Measurements from ENCODE around the gene HRK.

Gene HRK

GRCh38 chr12:116897476-116897875, 16.2 kb upstream of the HRK start:
- DNase-seq: no peak

DNA sequence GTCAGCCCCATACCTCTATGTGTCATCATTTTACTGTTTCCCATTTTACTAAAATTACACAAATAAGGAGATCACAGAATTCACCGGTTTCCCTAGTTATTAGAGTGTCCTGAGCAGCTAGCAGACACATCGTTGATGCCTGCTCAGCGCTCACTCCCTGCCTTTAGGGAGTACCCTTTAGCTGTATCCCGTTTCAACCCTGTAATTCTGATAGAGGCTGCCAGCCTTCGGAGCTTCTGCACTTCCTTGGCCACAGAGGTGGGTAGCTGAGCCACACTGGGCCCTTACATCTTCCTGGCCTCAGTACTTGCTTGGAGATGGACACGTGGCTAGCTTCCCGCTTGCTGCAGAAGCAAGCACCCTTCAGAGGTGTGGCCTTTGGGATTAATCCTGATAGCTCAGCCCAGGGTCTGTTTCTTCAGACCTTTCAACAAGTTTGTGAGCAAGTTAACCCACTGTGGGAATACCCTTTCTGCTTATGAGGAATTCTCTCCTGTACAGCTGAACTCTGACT, 15.2 kb upstream of the HRK start:
- no peak for DNase-seq

DNA sequence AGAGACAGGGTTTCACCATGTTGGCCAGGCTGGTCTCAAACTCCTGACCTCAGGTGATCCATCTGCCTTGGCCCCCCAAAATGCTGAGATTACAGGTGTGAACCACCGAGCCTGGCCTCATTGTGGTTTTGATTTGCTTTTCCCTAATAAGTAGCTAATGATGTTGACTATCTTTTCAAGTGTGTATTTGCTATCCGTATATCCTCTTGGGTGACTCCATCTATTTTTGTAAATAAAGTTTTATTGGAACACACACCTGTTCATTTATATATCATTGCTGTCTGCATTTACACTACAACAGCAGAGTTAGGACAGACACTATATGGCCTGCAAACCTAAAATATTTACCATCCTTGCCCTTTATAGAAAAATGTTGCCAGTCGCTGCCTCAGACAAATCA, 13.7 kb upstream of the HRK start:
- DNase-seq: no peak

- DNase-seq: no peak
Measured at GRCh38 chr12:116892349-116893140, 11.3 kb upstream of the HRK start.

GRCh38 chr12:116891019-116891418, 9.8 kb upstream of the HRK start:
- DNase-seq: no peak

DNA sequence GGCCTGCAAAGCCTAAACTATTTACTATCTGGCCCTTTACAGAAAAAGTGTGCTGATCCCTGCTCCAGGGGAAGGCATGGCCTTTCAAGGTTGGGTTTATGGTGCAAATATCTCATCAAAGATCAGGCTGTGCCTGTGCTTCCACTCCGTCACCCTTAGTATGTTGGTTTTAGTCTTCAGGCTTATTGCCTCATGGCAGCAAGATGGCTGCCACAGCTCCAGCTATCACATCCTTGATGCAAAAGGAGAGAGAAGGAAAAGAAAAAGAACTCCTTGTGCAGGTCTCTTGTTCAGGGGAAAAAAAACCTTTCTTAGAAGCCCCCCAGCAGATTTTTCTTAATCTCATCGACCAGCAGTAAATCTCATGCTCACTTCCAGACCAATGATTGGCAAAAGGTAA, 9.1 kb upstream of the HRK start:
- DNase-seq: no peak

DNA sequence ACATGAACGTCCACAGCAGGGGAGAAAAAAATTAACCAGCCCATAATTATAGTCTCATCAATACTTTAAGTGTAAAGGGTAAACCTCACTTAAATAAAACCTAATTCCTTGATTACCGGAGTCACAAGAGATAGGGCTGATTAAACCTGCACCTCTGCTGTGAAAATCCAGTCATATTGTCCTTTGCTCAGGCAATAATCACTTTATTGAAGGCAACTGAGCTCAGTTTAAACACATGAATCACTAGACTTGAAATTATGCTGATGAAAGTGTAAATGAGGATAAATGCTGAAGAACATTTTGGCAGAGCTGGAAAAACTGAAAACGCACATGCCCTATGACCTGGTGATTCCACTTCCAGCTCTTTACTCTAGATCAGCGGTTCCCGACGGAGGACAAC, 6.7 kb upstream of the HRK start:
- DNase-seq: no peak

GRCh38 chr12:116887244-116887643, 6.0 kb upstream of the HRK start:
- no peak for DNase-seq

DNA sequence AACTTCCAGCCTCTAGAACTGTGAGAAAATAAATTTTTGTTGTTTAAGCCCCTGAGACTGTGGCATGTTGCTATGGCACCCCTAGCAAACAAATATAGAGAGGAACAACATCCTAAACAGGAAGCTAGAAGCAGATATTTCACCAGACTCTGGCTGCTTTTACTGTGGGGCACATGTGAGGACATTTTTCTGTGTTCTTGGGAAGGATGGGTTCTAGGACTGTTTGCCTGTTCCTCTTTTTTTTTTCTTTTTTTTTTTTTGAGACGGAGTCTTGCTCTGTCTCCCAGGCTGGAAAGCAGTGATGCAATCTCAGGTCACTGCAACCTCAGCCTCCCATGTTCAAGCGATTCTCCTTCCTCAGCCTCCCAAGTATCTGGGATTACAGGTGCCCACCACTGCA, 4.2 kb upstream of the HRK start:
- DNase-seq: no peak

GRCh38 chr12:116884871-116885270, 3.6 kb upstream of the HRK start:
- DNase-seq: no peak

DNA sequence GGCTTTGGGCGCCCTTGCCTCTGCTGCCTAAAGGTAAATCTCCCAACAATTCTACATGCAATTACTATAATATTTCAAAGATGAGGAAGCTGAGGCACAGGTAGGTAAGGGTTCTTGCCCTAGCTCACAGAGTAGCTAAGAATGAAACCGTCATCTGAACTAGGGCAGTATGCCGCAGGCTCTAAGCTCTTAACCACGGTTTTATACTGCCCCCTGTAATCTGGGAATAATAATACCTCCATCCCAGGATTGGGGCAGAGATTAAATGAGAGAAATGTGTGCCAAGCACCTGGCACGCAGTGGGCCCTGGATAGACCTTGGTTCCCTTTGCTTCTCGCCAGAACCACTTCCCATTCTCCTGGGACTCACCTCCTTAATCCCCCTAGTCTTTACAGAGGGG, 1.5 kb upstream of the HRK start:
- DNase-seq: peak; percentile 24

DNA sequence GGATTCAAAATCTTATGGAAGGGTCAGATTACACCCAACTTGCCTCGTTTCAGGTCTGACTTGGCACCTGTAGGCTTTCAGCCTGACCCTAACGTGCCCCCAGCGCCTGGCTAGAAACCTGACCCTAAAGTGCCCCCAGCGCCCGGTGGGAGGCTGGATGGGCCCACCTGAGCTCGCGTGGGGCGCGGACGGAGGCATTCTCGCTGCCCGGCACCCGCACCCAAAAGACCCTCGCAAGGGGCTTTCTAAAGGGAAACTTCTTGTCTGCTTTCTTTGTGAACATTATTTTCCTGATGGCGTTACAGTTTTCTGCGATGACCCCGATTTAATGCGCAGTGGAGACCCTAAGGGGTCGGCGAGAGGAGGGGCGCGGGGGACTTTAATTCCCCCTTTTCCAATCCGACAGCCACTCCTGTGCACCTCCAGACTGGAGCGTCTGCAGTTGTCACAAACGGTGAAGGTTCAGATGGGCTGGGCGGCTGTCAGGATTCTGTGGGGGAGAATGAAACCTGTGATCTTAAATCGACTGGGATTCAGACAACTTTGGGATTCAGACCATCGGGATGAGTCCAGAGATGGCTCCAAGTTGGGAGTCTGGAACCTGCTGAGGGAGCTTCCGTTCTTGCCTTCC, 751 bp upstream of the HRK start:
- no peak for DNase-seq

DNA sequence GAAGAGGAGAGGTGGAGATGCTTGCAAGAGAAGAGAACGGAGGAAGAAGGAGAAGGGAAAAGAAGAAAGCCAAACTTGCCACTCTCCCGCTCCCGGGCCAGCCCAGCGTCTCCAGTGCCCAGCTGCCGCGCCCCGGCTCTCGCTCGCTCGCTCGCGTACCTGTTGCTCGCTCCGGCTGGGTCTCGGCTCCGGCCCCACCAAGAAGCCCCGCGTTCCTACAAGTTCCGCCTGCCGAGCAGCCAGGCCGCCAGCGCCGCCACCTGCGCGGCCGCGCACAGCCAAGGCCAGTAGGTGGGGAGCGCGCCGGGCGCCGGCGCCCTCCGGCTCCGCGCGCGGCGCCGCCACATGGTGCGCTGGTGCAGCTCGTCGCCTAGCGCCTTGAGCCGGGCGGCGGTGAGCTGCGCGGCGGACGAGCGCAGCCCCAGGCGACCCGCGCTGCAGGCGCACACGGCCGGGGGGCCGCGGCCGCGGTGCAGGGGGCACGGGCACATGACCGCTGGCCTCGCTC, 370 bp downstream of the HRK start:
- DNase-seq: peak; percentile 37

GRCh38 chr12:116880213-116880816, 926 bp downstream of the HRK start:
- DNase-seq: no peak

GRCh38 chr12:116879509-116880212, 1.6 kb downstream of the HRK start:
- peak; percentile 11 for DNase-seq

GRCh38 chr12:116878567-116879508, 2.4 kb downstream of the HRK start:
- DNase-seq: no peak

DNA sequence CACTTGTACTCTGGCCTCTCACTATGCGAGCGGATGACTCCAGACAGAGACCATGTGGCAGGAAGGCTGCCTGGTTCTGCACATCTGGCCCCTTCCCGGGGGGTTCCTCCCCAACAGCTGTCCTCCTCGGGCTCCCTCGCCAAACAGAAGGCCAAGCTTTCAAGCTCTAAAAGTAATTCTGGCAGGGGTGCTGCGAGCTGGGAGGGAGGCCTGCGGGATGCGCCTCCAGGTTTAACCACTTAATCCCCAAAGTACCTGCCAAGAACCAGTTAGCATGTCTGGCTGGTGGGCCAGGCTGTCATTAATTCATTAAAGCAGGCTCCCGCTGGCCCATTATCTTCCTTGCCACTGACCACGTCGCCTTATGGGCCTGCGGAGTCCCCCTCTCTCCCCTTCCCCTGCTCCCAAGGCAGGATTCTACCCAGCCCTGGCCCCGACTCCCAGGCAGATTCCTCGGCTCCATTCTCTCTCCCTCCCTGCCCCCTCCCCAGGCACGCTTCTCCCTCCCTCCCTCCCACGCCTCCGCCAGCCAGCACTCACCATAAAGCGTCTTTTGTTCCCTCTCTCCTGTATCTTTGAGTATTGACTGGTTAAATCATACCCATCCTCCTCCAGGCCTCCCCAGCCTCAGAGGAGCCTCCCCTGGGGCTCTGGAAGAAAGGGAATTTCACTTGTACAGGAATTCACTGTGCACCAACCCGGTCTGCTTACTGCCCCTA, 4.9 kb downstream of the HRK start:
- no peak for DNase-seq

DNA sequence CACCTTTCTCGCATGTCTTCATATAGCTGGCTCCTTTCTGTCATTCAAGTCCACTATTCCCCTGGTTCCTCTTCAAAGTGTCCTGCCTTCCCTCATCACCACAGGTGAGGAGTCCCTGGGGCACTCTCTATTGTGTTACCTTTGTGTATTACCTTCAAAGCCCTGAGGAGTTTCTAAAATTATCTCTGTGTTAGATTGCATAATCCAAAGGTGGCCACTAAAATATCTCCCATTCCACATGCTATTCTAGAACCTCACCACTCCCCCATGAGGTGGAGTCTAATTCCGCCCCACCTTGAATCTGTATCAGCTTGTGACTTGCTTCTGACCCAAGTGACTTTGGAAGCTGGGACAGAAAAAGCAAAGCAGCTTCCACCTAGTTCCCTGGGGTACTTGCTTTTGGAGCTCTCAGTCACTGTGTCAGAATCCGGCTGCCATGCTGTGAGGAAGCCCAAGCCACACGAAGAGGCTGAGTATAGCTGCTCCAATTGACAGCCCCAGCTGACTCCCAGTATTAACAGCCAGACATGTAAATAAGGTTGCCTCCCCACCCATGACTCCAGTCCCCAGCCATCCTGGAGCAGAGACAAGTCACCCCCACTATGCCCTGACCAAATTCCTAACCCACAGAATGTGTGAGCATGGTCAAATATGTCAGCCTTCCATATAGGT, 6.8 kb downstream of the HRK start:
- DNase-seq: no peak

DNA sequence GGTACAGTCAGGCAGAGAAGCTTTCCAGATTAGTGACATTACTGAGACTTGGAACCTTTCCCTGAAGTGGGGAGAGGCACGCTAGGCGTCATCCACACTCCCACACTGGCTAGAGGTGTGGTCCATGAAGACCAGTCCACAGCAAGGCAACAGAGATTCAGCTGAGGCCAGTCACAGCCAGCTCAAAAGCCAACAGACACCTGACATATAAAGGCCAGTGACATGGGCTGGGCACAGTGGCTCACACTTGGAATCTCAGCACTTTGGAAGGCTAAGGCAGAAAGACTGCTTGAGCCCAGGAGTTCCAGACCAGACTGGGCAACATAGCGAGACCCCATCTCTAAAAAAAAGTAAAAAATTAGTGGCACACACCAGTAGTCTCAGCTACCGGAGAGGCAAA, 10.9 kb downstream of the HRK start:
- no peak for DNase-seq

DNA sequence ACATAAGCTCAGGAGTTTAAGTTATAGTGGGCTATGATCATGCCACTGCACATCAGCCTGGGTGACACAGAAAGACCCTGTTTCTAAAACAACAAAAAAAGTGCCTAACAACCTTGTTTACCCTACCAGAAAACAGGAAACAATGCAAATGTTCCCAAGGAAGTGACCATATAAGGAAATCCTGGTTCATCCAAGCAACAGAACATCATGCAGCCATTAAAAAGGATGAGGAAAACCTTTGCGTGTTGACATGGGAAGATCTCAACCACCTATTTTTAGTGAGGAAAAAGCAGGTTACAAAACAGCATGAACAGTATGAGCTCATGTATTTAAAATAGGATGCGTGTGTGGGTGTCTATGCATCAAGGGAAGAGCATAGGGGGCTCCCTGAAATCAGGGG, 13.7 kb downstream of the HRK start:
- DNase-seq: no peak

All from DMS79 treated with DMSO at 0.1 percent for 48 hours (cell line).